SK-N-SH (cell line): ENCODE results near the gene AFF1.

Experiments
- EP300 ChIP-seq, 2 experiments: IDR thresholded peaks; 2 replicates each; pipeline versions ENCODE4 v1.4.0 to v1.6.1; 2012; ENCODE audit warnings: borderline replicate concordance in 1 of 2, low read depth in 1 of 2, low read length in 1 of 2
- EZH2phosphoT487 ChIP-seq: fragments of 200-600 bp; sonication (generic); IDR thresholded peaks from 2 replicates; pipeline ENCODE4 v1.6.1; 2017; ENCODE audit warnings: low read depth, mixed run types, mild to moderate bottlenecking, antibody characterized with exemption, moderate library complexity, borderline replicate concordance
- GABPA ChIP-seq: IDR thresholded peaks from 2 replicates; pipeline ENCODE4 v1.4.0; 2012; ENCODE audit warnings: low read depth, mild to moderate bottlenecking
- MXI1 ChIP-seq: IDR thresholded peaks from 2 replicates; pipeline ENCODE4 v1.6.1; 2012; ENCODE audit warnings: mild to moderate bottlenecking, low read depth, low read length, improper control_type of control experiment
- POLR2AphosphoS5 ChIP-seq: IDR thresholded peaks from 2 replicates; pipeline ENCODE4 v1.6.1; 2012; ENCODE audit warnings: low read depth, low read length
- RAD21 ChIP-seq: IDR thresholded peaks from 2 replicates; pipeline ENCODE4 v1.6.1; 2012; ENCODE audit warnings: mild to moderate bottlenecking, low read length
- RFX5 ChIP-seq: IDR thresholded peaks from 2 replicates; pipeline ENCODE4 v1.6.1; 2012; ENCODE audit warnings: mild to moderate bottlenecking, improper control_type of control experiment, low read length
- RXRA ChIP-seq: IDR thresholded peaks from 2 replicates; pipeline ENCODE4 v1.4.0; 2012; ENCODE audit warnings: low read depth, mild to moderate bottlenecking, borderline replicate concordance
- YY1 ChIP-seq: IDR thresholded peaks from 2 replicates; pipeline ENCODE4 v1.4.0; 2012; ENCODE audit warnings: low read depth, mild to moderate bottlenecking
- TF ChIP-seq, protein P1 (sequence below): fragments of 200-600 bp; sonication (generic); IDR thresholded peaks from 2 replicates; pipeline ENCODE4 v1.6.1; 2017; ENCODE audit warnings: antibody characterized with exemption, mild to moderate bottlenecking, moderate library complexity
- TF ChIP-seq, protein P2 (sequence below): IDR thresholded peaks from 2 replicates; pipeline ENCODE4 v1.4.0; 2012; ENCODE audit warnings: low read depth, borderline replicate concordance

DNA sequence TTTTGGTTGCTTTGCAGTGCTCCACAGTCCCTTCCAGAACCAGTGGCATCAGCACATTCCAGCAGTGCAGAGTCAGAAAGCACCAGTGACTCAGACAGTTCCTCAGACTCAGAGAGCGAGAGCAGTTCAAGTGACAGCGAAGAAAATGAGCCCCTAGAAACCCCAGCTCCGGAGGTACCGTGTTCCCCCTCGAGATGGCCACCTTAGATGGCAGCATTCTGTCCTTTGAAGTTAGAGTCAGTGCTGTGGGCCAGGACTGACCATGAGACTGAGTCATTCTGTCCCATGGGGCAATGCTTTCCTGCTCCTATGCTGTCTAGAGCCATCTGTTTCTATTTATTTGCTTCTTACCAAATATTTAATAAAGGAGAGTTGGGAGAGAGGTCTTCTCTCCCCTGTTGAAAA lies 173.3 kb downstream of the AFF1 start:
- no peak for TF ChIP-seq GABPA
- TF ChIP-seq, protein P1, sequence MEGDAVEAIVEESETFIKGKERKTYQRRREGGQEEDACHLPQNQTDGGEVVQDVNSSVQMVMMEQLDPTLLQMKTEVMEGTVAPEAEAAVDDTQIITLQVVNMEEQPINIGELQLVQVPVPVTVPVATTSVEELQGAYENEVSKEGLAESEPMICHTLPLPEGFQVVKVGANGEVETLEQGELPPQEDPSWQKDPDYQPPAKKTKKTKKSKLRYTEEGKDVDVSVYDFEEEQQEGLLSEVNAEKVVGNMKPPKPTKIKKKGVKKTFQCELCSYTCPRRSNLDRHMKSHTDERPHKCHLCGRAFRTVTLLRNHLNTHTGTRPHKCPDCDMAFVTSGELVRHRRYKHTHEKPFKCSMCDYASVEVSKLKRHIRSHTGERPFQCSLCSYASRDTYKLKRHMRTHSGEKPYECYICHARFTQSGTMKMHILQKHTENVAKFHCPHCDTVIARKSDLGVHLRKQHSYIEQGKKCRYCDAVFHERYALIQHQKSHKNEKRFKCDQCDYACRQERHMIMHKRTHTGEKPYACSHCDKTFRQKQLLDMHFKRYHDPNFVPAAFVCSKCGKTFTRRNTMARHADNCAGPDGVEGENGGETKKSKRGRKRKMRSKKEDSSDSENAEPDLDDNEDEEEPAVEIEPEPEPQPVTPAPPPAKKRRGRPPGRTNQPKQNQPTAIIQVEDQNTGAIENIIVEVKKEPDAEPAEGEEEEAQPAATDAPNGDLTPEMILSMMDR, result no peak
- TF ChIP-seq RXRA, result peak; percentile 46; the same call in 1 of the 2 replicates
- no peak for TF ChIP-seq MXI1
- no peak for TF ChIP-seq EZH2phosphoT487
- TF ChIP-seq RAD21, result no peak
- TF ChIP-seq, protein P2, sequence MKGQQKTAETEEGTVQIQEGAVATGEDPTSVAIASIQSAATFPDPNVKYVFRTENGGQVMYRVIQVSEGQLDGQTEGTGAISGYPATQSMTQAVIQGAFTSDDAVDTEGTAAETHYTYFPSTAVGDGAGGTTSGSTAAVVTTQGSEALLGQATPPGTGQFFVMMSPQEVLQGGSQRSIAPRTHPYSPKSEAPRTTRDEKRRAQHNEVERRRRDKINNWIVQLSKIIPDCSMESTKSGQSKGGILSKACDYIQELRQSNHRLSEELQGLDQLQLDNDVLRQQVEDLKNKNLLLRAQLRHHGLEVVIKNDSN, result no peak
- TF ChIP-seq POLR2AphosphoS5, result 0 out of 2 replicates have a peak, but pooled peaks have one; percentile 36
- TF ChIP-seq RFX5, result no peak
- TF ChIP-seq EP300 (IDR thresholded peaks at IDR 0.05; ENCODE audit: borderline replicate concordance in 1 of 2, low read depth in 1 of 2, low read length in 1 of 2), result peak; percentile 7 to 44; a peak in 1 of 4 replicates
- TF ChIP-seq YY1, result peak; percentile 36; the same call in 1 of the 2 replicates
